Activated CD8-positive, alpha-beta T cell treated with anti-CD3 and anti-CD28 coated beads for 36 hours (primary cell): ENCODE results near the gene TMEM125. TPM values are rescaled to one million over a fixed set of nuclear protein-coding genes. Genes with fewer than 3 reads are reported as not detected.

Source experiments
- ATAC-seq: fragments of 200-7000 bp; cut with Tn5 transposase; one replicate; pipeline ENCODE4 v1.10.0; 2021; ENCODE audit warnings: mild to moderate bottlenecking, moderate library complexity
- CTCF ChIA-PET: fragments of 350-600 bp; sonication (Branson Sonifier 250); formaldehyde crosslinking; loops from one replicate; lab custom pipeline; 2021; ENCODE audit warnings: antibody characterized with exemption; lab: Charles Lee
- POLR2A ChIA-PET: fragments of 350-600 bp; sonication (Branson Sonifier 250); formaldehyde crosslinking; loops from one replicate; lab custom pipeline; 2021; ENCODE audit warnings: antibody characterized with exemption; lab: Charles Lee
- DNase-seq: peaks from one replicate; pipeline ENCODE4 v3.0.0-alpha.2; 2020
- H3K27ac Mint-ChIP-seq: one replicate; pipeline ENCODE4 v1.8.0; 2021; ENCODE audit warnings: mild to moderate bottlenecking, mixed read lengths
- H3K27me3 Mint-ChIP-seq: one replicate; pipeline ENCODE4 v1.8.0; 2021; ENCODE audit warnings: mixed read lengths
- H3K36me3 Mint-ChIP-seq: one replicate; pipeline ENCODE4 v1.8.0; 2021; ENCODE audit warnings: low read depth, mixed read lengths
- H3K4me1 Mint-ChIP-seq: one replicate; pipeline ENCODE4 v1.8.0; 2021; ENCODE audit warnings: low read depth, mixed read lengths
- H3K4me3 Mint-ChIP-seq: one replicate; pipeline ENCODE4 v1.8.0; 2021; ENCODE audit warnings: mild to moderate bottlenecking, moderate library complexity, mixed read lengths
- H3K9me3 Mint-ChIP-seq: one replicate; pipeline ENCODE4 v1.8.0; 2021; ENCODE audit warnings: mixed read lengths
- intact Hi-C: fragments of 100-400 bp; cut with micrococcal nuclease; formaldehyde crosslinking; loops from one replicate; pipeline ENCODE4 v1.10.0; 2022
- total RNA-seq, 2 experiments: library from RNA; stranded (reverse); gene quantifications; one replicate each; pipeline ENCODE4 v1.2.3, GENCODE V29; 2021
- TF ChIP-seq, protein P1 (sequence below): fragments of 200-600 bp; IDR thresholded peaks from one replicate; pipeline ENCODE4 v1.8.0; 2022; ENCODE audit warnings: antibody characterized with exemption, mild to moderate bottlenecking

The TMEM125 gene
- total RNA-seq, 2 experiments from 2014 or later = 0.81 TPM; not detected in 1

GRCh38 chr1:43243299-43243698, 26.5 kb upstream of the TMEM125 start:
- Mint-ChIP-seq H3K27me3 (no peaks in the 10 kb centered on the region), H3K4me3 (no peak overlapping the region), H3K4me1 (no peaks in the 10 kb centered on the region), H3K27ac (no peak overlapping the region), H3K36me3 (no peaks in the 10 kb centered on the region), H3K9me3 (no peaks in the 10 kb centered on the region)
- POLR2A ChIA-PET = no interaction called here
- ATAC-seq (no peak), DNase-seq (no peak)
- TF ChIP-seq, protein P1, sequence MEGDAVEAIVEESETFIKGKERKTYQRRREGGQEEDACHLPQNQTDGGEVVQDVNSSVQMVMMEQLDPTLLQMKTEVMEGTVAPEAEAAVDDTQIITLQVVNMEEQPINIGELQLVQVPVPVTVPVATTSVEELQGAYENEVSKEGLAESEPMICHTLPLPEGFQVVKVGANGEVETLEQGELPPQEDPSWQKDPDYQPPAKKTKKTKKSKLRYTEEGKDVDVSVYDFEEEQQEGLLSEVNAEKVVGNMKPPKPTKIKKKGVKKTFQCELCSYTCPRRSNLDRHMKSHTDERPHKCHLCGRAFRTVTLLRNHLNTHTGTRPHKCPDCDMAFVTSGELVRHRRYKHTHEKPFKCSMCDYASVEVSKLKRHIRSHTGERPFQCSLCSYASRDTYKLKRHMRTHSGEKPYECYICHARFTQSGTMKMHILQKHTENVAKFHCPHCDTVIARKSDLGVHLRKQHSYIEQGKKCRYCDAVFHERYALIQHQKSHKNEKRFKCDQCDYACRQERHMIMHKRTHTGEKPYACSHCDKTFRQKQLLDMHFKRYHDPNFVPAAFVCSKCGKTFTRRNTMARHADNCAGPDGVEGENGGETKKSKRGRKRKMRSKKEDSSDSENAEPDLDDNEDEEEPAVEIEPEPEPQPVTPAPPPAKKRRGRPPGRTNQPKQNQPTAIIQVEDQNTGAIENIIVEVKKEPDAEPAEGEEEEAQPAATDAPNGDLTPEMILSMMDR = no peak
- CTCF ChIA-PET = interaction anchor here (0.6 to 2.0 kb wide), 5 partner anchors 9 to 171 kb away, joined by 3 to 7 read pairs (median 4); partner anchors contain the start of gene CDC20
- intact Hi-C loops = no loop called here

DNA sequence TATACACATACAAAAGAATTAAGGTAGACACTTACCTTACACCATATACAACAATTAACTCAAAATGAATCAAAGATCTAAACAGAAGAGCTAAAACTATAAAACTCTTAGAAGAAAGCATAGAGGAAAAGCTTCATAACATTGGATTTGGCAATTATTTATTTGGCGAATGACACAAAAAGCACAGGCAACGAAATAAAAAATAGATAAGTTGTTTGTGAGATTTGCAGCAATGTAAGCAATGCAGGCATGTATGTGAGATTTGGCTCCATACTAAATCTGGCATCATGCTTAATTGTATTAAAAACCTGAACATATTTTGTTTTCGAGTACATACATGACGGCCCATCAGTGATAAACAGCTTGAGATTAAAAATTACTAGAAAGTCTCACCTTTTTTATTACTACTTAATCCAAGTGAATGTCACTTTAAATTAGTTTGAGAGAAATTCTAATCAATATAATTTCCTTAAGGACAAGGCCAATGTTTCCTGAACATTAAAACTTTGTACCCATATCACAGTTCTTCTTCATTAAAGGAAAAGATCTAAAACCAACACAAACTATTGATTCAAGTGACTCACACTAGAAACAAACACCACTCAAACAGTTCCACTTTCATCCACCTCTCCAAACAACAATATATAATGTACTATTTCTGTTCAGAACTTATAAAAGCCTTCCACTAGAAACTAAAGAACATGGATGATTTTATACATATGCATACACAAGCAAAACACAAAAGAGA, 23.1 kb upstream of the TMEM125 start:
- TF ChIP-seq, protein P1 = no peak
- Mint-ChIP-seq H3K36me3 (no peaks in the 10 kb centered on the region), H3K4me1 (no peaks in the 10 kb centered on the region), H3K27me3 (peaks cover under 1% of the 10 kb centered on the region), H3K27ac (no peak overlapping the region), H3K9me3 (no peaks in the 10 kb centered on the region), H3K4me3 (no peak overlapping the region)
- DNase-seq = no peak
- intact Hi-C loops = no loop called here
- ChIA-PET POLR2A (interaction anchor here (0.8 kb wide), 1 partner anchor 169 kb away, joined by 4 read pairs; no protein-coding TSS in a partner anchor), CTCF (interaction anchor here (1.0 kb wide), 1 partner anchor 168 kb away, joined by 3 read pairs; no protein-coding TSS in a partner anchor)
- no peak for ATAC-seq

DNA sequence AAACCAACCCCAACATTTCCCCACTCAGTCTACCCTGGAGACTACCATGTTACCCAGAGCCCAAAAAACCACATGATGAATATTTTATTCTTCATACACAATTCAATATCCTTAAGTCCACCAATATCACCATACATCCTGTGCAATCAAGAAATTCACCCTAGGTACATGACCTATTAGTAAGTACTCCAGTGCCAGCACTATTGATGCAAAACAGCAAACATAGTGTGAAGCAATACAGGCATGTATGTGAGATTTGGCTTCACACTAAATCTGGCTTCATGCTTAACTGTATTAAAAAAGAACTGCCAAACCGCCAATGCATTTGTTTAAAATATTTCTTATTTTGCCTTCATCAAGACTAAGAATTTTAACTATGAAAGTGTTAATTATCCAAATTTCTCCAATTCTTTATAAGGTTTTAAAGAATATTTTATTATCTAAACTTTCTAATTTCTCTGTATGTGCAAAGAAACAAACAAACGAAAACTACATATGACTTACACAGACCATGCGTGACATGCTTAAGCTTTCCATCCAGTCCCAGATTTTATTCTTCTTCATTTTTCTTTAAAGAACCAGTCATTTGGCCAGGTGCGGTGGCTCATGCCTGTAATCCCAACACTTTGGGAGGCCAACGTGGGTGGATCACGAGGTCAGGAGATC, 22.4 kb upstream of the TMEM125 start:
- H3K4me3 Mint-ChIP-seq = no peak overlapping the region
- ChIA-PET POLR2A (interaction anchor here (0.8 kb wide), 1 partner anchor 168 kb away, joined by 4 read pairs; no protein-coding TSS in a partner anchor), CTCF (no interaction called here)
- H3K4me1 Mint-ChIP-seq = no peaks in the 10 kb centered on the region
- no peaks in the 10 kb centered on the region for H3K9me3 Mint-ChIP-seq
- peaks cover 2% of the 10 kb centered on the region for H3K27me3 Mint-ChIP-seq
- TF ChIP-seq, protein P1 = no peak
- H3K27ac Mint-ChIP-seq = no peak overlapping the region
- intact Hi-C loops = no loop called here
- H3K36me3 Mint-ChIP-seq = no peaks in the 10 kb centered on the region
- ATAC-seq (no peak), DNase-seq (no peak)

GRCh38 chr1:43250351-43250761, 19.4 kb upstream of the TMEM125 start:
- no peaks in the 10 kb centered on the region for H3K9me3 Mint-ChIP-seq
- no peak for DNase-seq
- ChIA-PET POLR2A (no interaction called here), CTCF (no interaction called here)
- no peaks in the 10 kb centered on the region for H3K36me3 Mint-ChIP-seq
- no peak overlapping the region for H3K4me3 Mint-ChIP-seq
- TF ChIP-seq, protein P1 = no peak
- H3K4me1 Mint-ChIP-seq = no peaks in the 10 kb centered on the region
- peaks cover 6% of the 10 kb centered on the region for H3K27me3 Mint-ChIP-seq
- no peak overlapping the region for H3K27ac Mint-ChIP-seq
- no peak for ATAC-seq
- intact Hi-C loops = no loop called here

DNA sequence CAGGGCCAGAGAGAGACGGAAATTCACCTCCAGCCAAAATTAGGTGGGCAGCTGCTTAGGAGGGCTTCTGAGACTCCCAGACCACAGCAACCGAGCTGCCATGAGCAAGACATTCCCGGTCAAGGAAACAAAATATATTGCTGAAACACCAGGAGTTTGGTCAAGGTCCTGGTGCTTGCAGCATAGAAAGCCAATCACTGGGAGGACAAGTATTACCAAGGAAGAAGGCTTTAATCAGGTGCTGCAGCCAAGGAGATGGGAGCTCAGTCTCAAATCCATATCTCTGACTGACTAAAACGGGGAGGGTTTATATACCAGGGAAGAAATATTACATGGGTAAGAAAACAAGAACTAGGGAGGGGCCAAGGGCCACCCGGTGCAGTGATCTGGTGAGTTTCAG, 18.8 kb upstream of the TMEM125 start:
- ChIA-PET POLR2A (no interaction called here), CTCF (no interaction called here)
- Mint-ChIP-seq H3K9me3 (no peaks in the 10 kb centered on the region), H3K27ac (no peak overlapping the region), H3K27me3 (peaks cover 6% of the 10 kb centered on the region), H3K36me3 (no peaks in the 10 kb centered on the region), H3K4me3 (no peak overlapping the region), H3K4me1 (no peaks in the 10 kb centered on the region)
- no peak for DNase-seq
- intact Hi-C loops = no loop called here
- ATAC-seq = no peak
- TF ChIP-seq, protein P1 = no peak
